Measurements from ENCODE around the gene SLC35F1.

DNA sequence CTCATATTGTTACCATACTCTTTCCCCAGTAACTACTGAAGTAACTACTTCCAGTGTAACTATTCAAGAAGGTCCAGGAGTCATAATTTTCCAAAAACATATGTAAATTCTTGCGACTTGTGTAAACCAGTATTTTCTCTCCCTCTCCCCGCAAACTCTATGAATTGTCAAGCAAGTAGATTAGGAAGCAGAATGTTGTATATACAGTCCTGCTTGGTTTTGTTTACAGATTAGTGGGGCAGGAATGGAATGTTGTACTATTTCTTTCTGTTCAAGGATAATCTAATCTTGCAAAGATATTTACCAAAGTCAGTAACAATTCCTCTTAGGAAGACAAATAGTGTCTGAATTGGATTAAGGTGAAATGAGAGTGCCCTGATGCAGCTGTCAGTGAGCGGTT, 406.1 kb downstream of the SLC35F1 start:
- TF ChIP-seq, protein P1, sequence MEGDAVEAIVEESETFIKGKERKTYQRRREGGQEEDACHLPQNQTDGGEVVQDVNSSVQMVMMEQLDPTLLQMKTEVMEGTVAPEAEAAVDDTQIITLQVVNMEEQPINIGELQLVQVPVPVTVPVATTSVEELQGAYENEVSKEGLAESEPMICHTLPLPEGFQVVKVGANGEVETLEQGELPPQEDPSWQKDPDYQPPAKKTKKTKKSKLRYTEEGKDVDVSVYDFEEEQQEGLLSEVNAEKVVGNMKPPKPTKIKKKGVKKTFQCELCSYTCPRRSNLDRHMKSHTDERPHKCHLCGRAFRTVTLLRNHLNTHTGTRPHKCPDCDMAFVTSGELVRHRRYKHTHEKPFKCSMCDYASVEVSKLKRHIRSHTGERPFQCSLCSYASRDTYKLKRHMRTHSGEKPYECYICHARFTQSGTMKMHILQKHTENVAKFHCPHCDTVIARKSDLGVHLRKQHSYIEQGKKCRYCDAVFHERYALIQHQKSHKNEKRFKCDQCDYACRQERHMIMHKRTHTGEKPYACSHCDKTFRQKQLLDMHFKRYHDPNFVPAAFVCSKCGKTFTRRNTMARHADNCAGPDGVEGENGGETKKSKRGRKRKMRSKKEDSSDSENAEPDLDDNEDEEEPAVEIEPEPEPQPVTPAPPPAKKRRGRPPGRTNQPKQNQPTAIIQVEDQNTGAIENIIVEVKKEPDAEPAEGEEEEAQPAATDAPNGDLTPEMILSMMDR (IDR thresholded peaks at IDR 0.05; ENCODE audit: poor library complexity, severe bottlenecking): no peak
- TF ChIP-seq SMC3 (conservative IDR thresholded peaks at IDR 0.05; ENCODE audit: poor library complexity): no peak
- TF ChIP-seq EP300 (conservative IDR thresholded peaks at IDR 0.05; ENCODE audit: poor library complexity, severe bottlenecking): no peak
- no peak for TF ChIP-seq TAF1 (IDR thresholded peaks at IDR 0.05; ENCODE audit: low read depth)
- TF ChIP-seq, protein P2, sequence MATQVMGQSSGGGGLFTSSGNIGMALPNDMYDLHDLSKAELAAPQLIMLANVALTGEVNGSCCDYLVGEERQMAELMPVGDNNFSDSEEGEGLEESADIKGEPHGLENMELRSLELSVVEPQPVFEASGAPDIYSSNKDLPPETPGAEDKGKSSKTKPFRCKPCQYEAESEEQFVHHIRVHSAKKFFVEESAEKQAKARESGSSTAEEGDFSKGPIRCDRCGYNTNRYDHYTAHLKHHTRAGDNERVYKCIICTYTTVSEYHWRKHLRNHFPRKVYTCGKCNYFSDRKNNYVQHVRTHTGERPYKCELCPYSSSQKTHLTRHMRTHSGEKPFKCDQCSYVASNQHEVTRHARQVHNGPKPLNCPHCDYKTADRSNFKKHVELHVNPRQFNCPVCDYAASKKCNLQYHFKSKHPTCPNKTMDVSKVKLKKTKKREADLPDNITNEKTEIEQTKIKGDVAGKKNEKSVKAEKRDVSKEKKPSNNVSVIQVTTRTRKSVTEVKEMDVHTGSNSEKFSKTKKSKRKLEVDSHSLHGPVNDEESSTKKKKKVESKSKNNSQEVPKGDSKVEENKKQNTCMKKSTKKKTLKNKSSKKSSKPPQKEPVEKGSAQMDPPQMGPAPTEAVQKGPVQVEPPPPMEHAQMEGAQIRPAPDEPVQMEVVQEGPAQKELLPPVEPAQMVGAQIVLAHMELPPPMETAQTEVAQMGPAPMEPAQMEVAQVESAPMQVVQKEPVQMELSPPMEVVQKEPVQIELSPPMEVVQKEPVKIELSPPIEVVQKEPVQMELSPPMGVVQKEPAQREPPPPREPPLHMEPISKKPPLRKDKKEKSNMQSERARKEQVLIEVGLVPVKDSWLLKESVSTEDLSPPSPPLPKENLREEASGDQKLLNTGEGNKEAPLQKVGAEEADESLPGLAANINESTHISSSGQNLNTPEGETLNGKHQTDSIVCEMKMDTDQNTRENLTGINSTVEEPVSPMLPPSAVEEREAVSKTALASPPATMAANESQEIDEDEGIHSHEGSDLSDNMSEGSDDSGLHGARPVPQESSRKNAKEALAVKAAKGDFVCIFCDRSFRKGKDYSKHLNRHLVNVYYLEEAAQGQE (IDR thresholded peaks at IDR 0.05; ENCODE audit: borderline replicate concordance): no peak

Data from neural cell (in vitro differentiated cells).